Measurements from ENCODE around the gene IRAK4.

GRCh38 chr12:43730283-43730682 is 28.5 kb upstream of the IRAK4 start:
- TF ChIP-seq CTCF (conservative IDR thresholded peaks at IDR 0.05; ENCODE audit: low read length) = no peak
- TF ChIP-seq EZH2phosphoT487 (IDR thresholded peaks at IDR 0.05; ENCODE audit: borderline replicate concordance, low read depth, low read length) = no peak

Measured in OCI-LY7 (cell line).